Measurements from ENCODE around the gene NR3C2.
"Not testable (repeated sequence)": the region's sequence is repeated elsewhere in the genome, so short reads cannot be mapped to it uniquely, and the experiment has no call there.

NR3C2 gene

DNA sequence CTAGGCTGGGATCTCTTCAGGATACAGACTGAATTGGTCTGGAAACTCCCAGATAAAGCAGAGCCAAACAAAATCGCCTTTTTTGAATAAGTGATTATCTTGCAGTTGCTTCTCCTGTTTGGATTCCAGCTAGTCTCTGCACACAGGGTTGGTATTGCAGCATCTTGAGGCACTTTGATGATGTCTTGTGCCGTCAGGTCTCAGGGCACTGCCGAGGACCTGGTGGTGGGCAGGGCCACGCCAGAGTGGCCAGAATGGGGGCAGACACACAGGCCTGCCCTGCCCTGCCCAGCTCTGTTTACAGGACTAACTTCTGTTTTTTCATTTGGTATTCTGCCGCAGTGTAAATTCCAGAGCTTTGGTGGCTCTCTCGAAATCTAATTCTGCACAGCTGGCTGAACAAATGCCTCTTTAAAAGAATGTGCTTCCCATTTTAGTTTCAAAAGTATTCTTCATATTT is 276.1 kb downstream of the NR3C2 start:
- no peak for DNase-seq (ENCODE audit: low spot score)

GRCh38 chr4:148164557-148164956 is 277.7 kb downstream of the NR3C2 start:
- DNase-seq (ENCODE audit: low spot score) = no peak

GRCh38 chr4:148162991-148163390 is 279.2 kb downstream of the NR3C2 start:
- no peak for DNase-seq (ENCODE audit: low spot score)

GRCh38 chr4:148162519-148162918 is 279.7 kb downstream of the NR3C2 start:
- DNase-seq (ENCODE audit: low spot score) = no peak

GRCh38 chr4:148161601-148162000 is 280.6 kb downstream of the NR3C2 start:
- no peak for DNase-seq (ENCODE audit: low spot score)

DNA sequence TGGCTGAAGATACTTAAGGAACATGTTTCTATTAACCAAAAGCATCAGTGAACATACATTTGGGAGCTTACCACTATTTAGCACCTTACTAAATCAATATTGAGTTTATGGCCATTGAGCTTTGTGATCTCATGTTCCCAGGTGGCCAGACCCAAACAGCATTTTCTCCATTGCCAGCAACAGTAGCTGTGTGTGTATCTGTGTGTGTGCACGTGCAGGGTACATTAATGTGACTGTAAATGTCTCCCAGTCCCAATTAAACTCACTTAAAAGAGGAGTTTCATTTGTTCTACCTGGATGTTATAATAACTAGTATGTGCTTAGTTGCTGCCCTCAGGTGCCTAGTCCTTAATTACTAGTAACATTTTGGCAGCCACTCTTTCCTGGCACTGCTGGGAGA is 282.4 kb downstream of the NR3C2 start:
- no peak for DNase-seq (ENCODE audit: low spot score)

DNA sequence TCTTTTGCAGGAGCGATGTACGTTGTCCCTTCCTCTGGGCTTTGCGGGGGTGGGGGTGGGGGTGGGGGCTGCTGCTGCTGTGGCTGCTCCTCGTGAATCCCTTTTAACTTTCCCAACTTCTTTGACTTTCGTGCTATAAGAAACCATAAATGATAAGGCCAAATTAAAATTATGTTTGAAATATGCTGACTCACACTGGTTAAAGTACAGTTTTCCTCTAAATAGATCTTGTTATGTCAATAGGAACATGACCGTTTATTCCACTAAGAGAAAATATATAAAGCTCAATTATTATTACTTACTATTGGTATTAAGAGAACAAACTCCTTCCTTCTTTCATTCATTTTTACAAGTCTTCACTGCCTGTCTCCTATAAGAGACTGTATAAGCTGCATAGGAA is 287.4 kb downstream of the NR3C2 start:
- DNase-seq (ENCODE audit: low spot score) = no peak

- no peak for DNase-seq (ENCODE audit: low spot score)
These were observed 289.2 kb downstream of the NR3C2 start for GRCh38 chr4:148152868-148153625.

DNA sequence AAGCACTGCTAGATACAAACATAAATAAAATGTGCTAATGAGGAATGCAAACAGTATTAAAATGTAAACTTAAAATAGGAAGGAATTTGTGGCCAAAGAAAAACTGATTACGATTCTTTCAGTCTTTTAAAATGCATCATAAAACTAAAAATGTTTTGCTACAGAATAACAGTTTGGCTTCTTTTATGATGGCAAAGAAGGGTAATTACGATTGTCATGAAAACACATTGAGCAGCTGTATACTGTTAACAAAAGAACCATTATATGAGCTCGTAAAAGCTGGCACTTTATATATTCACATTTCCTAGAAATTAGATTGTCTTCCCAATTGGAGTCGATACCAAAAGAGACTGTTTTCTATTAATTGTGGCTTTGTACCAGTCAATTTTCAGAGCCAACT is 290.4 kb downstream of the NR3C2 start:
- DNase-seq (ENCODE audit: low spot score) = no peak

- no peak for DNase-seq (ENCODE audit: low spot score)
These were observed 296.7 kb downstream of the NR3C2 start for GRCh38 chr4:148145475-148145874.

DNA sequence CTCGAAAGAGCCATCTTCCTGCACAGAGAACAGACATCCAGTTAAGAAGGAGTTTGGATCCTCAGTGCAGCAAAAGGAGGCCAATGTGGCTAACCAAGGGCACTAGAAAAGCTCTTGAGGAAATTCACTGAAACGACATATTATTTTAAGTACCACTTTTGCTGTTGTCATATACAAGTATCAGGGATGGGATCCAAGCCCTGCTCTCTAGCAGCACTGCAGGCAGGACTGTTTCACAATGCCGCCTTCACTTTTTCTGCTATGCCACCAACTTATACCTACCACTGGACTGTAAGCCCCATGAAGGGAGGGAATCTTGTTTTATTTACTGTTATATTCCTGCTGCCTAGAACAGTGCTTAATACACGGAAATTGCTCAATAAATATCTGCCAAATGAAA is 299.0 kb downstream of the NR3C2 start:
- no peak for DNase-seq (ENCODE audit: low spot score)

- no peak for DNase-seq (ENCODE audit: low spot score)
These were observed 300.7 kb downstream of the NR3C2 start for GRCh38 chr4:148141501-148141900.

DNA sequence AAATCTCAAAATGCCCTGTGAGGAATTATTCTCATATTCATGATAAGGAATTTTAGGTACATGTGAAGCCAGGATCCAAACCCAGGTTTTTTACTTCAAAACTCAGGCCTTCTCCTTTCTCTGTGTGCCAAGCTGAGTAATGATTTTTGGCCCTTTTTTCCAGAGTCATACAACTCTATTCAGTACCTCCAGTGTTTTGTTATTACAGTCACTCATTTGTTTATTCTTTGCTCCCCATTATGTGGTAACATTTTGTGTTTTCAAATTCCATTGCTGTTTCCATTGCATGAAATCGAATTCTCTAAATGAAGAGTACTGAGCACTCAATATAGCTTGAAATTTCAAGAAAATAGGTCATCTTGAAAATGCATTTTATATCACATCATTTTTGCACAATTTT is 315.4 kb downstream of the NR3C2 start:
- DNase-seq (ENCODE audit: low spot score) = no peak

- DNase-seq (ENCODE audit: low spot score) = no peak
These were observed 317.7 kb downstream of the NR3C2 start for GRCh38 chr4:148124512-148124911.

GRCh38 chr4:148123161-148123560 is 319.1 kb downstream of the NR3C2 start:
- DNase-seq (ENCODE audit: low spot score) = not testable (repeated sequence)

DNA sequence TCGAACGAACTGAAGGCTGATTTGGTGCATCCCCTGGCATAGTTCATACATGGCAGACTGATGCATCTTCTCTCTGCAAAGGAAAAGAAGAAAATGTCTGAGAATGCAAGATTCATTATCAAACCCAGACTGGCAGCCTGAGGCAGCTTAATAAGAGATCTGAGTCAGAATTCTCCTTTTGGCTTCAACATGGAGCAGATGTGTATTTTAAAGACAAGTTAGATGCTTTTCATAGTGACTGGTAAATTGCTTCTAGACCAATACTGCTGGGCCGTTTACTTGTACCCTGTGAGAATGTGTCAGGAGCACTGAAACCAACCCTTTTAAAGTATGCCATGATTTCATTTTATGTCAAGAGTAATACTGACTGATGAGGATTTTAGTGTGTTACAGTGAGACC is 322.0 kb downstream of the NR3C2 start:
- DNase-seq (ENCODE audit: low spot score) = no peak

GRCh38 chr4:148118633-148119032 is 323.6 kb downstream of the NR3C2 start:
- no peak for DNase-seq (ENCODE audit: low spot score)

DNA sequence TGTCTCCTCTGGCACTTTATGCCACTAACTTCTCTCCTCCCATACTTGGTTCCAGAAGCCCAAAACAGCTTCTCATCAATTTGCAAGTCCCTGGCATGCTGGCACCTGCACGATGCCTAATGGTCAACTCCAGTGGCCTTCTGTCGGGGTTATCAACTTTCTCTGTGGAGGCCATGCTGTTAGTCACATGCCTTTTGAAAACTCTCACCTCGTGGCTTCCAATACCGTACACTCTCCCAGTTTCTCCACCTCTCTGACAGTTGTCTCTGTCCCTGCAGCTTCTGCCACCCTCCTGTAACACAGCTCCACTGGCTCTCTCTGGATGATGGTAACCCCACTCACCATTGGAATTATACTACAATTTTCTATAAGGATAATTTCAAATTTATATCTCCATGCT is 324.0 kb downstream of the NR3C2 start:
- no peak for DNase-seq (ENCODE audit: low spot score)

GRCh38 chr4:148116969-148117368 is 325.2 kb downstream of the NR3C2 start:
- DNase-seq (ENCODE audit: low spot score) = no peak

- peak; percentile 37 for DNase-seq (ENCODE audit: low spot score)
These were observed 325.9 kb downstream of the NR3C2 start for GRCh38 chr4:148116264-148116663.

GRCh38 chr4:148114436-148114835 is 327.8 kb downstream of the NR3C2 start:
- no peak for DNase-seq (ENCODE audit: low spot score)

DNA sequence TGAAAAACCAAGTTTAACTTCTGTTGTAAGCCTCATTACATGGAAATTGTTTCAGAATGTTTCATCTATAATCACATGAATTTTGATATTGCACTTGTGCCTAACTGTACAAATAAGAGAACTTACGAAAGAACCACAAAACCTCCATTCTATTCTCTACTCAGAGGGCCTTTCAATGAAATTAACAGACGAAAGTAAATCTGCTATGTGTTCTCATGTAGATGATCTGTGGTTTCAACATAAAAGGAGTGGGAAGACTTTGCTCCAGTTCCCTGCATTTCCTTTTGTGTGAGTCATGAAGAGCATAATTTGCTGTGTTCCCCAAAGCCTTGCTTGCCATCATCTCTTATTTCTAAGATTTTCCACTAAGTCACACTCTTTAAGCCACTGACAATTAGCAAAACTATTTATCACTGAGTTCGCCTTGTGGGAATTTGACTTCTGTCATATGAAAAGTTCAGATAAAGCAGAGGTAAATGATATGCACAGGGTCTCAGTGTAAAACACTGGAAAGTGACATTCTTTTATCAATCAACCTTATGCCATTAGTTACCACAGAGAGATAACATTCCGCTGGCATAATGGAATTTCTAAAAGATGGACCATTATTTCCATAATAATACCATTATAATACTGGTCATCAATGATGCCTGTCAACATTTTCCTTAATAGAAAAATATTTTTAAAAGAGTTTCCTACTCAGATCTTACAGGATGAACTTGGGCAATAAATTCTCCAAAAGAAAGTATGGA is 329.8 kb downstream of the NR3C2 start:
- no peak for DNase-seq (ENCODE audit: low spot score)

DNA sequence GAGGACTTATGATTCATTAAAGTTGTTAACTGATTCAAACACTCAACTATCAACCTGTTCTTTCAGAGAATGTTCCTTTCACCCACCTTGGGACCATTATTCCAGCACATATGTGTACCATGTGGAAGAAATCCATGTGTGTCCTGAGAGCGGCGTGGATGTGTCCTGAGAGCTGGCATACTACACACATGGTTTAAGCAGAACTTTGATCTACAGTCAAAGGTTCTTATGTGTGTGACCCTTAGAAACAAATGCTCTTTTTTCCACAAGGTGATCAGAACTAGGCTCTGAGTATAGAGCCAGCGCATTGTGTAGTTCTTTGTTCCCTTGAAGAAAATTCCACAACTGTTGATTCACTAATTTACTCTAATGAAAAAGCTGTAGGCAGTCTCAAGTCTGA is 332.0 kb downstream of the NR3C2 start:
- DNase-seq (ENCODE audit: low spot score) = no peak

GRCh38 chr4:148109216-148109615 is 333.0 kb downstream of the NR3C2 start:
- DNase-seq (ENCODE audit: low spot score) = no peak

All from cerebellar cortex (tissue), 1 donor.